ENCODE results near the gene CR2.
"Not testable (repeated sequence)": the region's sequence is repeated elsewhere in the genome, so short reads cannot be mapped to it uniquely, and the experiment has no call there.

GRCh38 chr1:207495281-207495680, 41.2 kb downstream of the CR2 start:
- TF ChIP-seq JUND (IDR thresholded peaks at IDR 0.05); PBX3 (IDR thresholded peaks at IDR 0.05); POLR2AphosphoS5 (IDR thresholded peaks at IDR 0.05; ENCODE audit: low read depth, low read length); MAX (IDR thresholded peaks at IDR 0.05; ENCODE audit: low read depth); CTCF (IDR thresholded peaks at IDR 0.05); RCOR1 (IDR thresholded peaks at IDR 0.05; ENCODE audit: low read length); REST (IDR thresholded peaks at IDR 0.05; ENCODE audit: low read depth, low read length); RXRA (IDR thresholded peaks at IDR 0.05; ENCODE audit: borderline replicate concordance, low read depth); USF2 (IDR thresholded peaks at IDR 0.05; ENCODE audit: borderline replicate concordance, low read depth, low read length); EZH2phosphoT487 (IDR thresholded peaks at IDR 0.05; ENCODE audit: borderline replicate concordance, low read depth); SIN3A (IDR thresholded peaks at IDR 0.05; ENCODE audit: borderline replicate concordance, low read depth, low read length); RFX5 (IDR thresholded peaks at IDR 0.05; ENCODE audit: low read length); RAD21 (IDR thresholded peaks at IDR 0.05; ENCODE audit: low read length); MXI1 (IDR thresholded peaks at IDR 0.05; ENCODE audit: low read depth, low read length): not testable (repeated sequence)

Measured in SK-N-SH (cell line).